ENCODE data around the gene CUL4B. TPM values are rescaled to one million over a fixed set of nuclear protein-coding genes. Genes with fewer than 3 reads are reported as not detected.

The CUL4B gene
- total and polyA plus RNA-seq, 10 of the 15 experiments (the other 5 are each of a cell fraction or from before 2014, with no cell fraction given), result 11.0 to 37.3 (median 24.4) TPM

- TF ChIP-seq DPF2 (IDR thresholded peaks at IDR 0.05) (no peak), NFXL1 (IDR thresholded peaks at IDR 0.05; ENCODE audit: borderline replicate concordance) (no peak), RBBP5 (conservative IDR thresholded peaks at IDR 0.05) (no peak), NKRF (conservative IDR thresholded peaks at IDR 0.05) (no peak), ELK1 (IDR thresholded peaks at IDR 0.05; ENCODE audit: low read depth, low read length) (no peak), NBN (IDR thresholded peaks at IDR 0.05) (0 out of 2 replicates have a peak, but pooled peaks have one; percentile 43), ETV6 (conservative IDR thresholded peaks at IDR 0.05 in 1 of 2, IDR thresholded peaks at IDR 0.05 in 1 of 2; ENCODE audit: borderline replicate concordance in 1 of 2, low read depth in 1 of 2) (peak in 1 of 2 experiments; percentile 87; a peak in 2 of 4 replicates), SPI1 (IDR thresholded peaks at IDR 0.05; ENCODE audit: borderline replicate concordance, insufficient read depth, low read depth, low read length) (no peak), MYB (IDR thresholded peaks at IDR 0.05; ENCODE audit: borderline replicate concordance, low read depth, low read length) (no peak), IRF3 (IDR thresholded peaks at IDR 0.05) (no peak), NR2C2 (IDR thresholded peaks at IDR 0.05; ENCODE audit: borderline replicate concordance, control insufficient read depth, insufficient read length, low read depth) (no peak), POLR2AphosphoS2 (IDR thresholded peaks at IDR 0.05; ENCODE audit: low read depth, low read length) (no peak), RB1 (IDR thresholded peaks at IDR 0.05; ENCODE audit: borderline replicate concordance) (no peak), KDM1A (IDR thresholded peaks at IDR 0.05; ENCODE audit: borderline replicate concordance) (no peak), SIN3A (IDR thresholded peaks at IDR 0.05; ENCODE audit: low read depth, low read length) (no peak), STAT3 (IDR thresholded peaks at IDR 0.05; ENCODE audit: low read depth, low read length) (no peak), HCFC1 (IDR thresholded peaks at IDR 0.05; ENCODE audit: low read length) (0 out of 2 replicates have a peak, but pooled peaks have one; percentile 28), CTCF (IDR thresholded peaks at IDR 0.05 in 2 of 3, conservative IDR thresholded peaks at IDR 0.05 in 1 of 3; ENCODE audit: control insufficient read depth in 2 of 3, extremely low read depth in 1 of 3, insufficient read depth in 1 of 3, low read depth in 3 of 3, low read length in 3 of 3) (no peak), NFYB (IDR thresholded peaks at IDR 0.05; ENCODE audit: insufficient read depth, low read depth, low read length) (peak; percentile 21; the same call in 1 of the 2 replicates), POLR2A (IDR thresholded peaks at IDR 0.05; ENCODE audit: low read depth, low read length) (peak; percentile 65), POU2F2 (IDR thresholded peaks at IDR 0.05; ENCODE audit: borderline replicate concordance, low read depth, low read length) (0 out of 3 replicates have a peak, but pooled peaks have one; percentile 38), SMAD1 (IDR thresholded peaks at IDR 0.05; ENCODE audit: low read depth, partially characterized antibody) (no peak), CREB1 (IDR thresholded peaks at IDR 0.05; ENCODE audit: low read depth) (peak; percentile 71)
Measured at GRCh38 chrX:120603707-120604360, 43.1 kb upstream of the CUL4B start, which contains the start of gene MCTS1 (continued).

All from GM12878 (cell line).